Right ventricle myocardium inferior (tissue), 1 donor: ENCODE data around the gene TEX35. TPM values are rescaled to one million over a fixed set of nuclear protein-coding genes. Genes with fewer than 3 reads are reported as not detected.

ENCODE experiments used
- ATAC-seq: fragments of 200-7000 bp; cut with Tn5 transposase; one replicate; pipeline ENCODE4 v1.9.1; 2020; ENCODE audit warnings: mild to moderate bottlenecking, moderate library complexity
- DNase-seq: peaks from one replicate; pipeline ENCODE4 v3.0.0; 2021; ENCODE audit errors: missing footprints
- intact Hi-C: fragments of 100-400 bp; cut with DNase I; formaldehyde crosslinking; loops from one replicate; pipeline ENCODE4 v1.11.0; 2022
- long read RNA-seq: library from polyadenylated mRNA; unstranded; transcript quantifications from one replicate; pipeline ENCODE4 v2.0.0, GENCODE V29; 2021
- total RNA-seq: library from RNA; stranded (reverse); fragmentation: NEBNext Ultra II Directional; extraction: Animal tissue kit (Norgen Biotek cat#: 25700); gene quantifications from one replicate; pipeline ENCODE4 v1.2.1, GENCODE V29; 2021
- donor health status: DM: no; HTN: yes; CAD: no; lungs with severe emphysema.

Gene TEX35
- not detected for total RNA-seq
- long read RNA-seq: 0 reads

GRCh38 chr1:178512566-178513277, at the start of gene TEX35:
TEX35 (plus strand) TSS chr1:178513109; CDS start chr1:178513189, 80 bp downstream.
- no peak for ATAC-seq
- DNase-seq: no peak
- intact Hi-C loops: no loop called here

- DNase-seq: no peak
- ATAC-seq: no peak
- intact Hi-C loops: no loop called here
These were observed 48.8 kb upstream of the TEX35 start for GRCh38 chr1:178464141-178464540.

DNA sequence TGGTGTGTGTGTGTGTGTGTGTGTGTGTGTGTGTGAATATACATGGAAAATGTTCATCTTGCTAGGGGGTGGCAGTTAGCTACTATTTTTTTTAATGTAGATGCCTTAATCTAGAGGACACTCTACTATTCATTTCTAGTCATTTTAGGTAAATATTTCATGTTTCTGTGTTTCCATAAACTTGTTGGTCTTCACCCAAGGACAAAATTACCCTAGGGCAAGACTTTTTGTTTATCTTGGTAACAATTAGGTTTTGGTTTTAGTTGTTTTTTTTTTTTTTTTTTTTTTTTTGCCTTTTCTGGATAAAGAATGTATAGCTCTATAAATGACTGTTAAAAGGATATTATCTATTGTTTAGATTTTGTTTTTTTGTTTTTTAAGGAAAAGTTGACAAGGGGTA, 48.3 kb upstream of the TEX35 start:
- DNase-seq: no peak
- intact Hi-C loops: no loop called here
- ATAC-seq: no peak

DNA sequence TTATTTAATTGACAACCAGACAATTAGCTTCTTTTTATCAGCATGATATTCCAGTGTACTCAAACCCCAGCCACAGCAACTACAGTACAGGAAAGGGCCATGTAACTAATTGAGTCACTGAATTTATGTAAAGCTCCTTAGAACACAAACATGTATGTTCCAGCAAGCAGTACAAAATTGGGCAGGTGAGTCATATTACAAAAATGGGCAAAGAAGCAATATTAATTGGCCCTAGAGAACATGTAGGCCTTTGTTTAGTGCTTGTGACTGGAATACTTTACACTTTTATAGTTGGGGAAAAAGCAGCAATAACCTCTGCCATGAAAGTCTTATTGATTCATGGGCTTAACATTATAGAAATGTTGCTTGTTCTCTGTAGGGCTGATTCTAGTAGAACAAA, 47.9 kb upstream of the TEX35 start:
- no peak for DNase-seq
- intact Hi-C loops: no loop called here
- no peak for ATAC-seq

GRCh38 chr1:178467837-178468236, 45.1 kb upstream of the TEX35 start:
- no peak for DNase-seq
- ATAC-seq: peak; percentile 39
- intact Hi-C loops: no loop called here

DNA sequence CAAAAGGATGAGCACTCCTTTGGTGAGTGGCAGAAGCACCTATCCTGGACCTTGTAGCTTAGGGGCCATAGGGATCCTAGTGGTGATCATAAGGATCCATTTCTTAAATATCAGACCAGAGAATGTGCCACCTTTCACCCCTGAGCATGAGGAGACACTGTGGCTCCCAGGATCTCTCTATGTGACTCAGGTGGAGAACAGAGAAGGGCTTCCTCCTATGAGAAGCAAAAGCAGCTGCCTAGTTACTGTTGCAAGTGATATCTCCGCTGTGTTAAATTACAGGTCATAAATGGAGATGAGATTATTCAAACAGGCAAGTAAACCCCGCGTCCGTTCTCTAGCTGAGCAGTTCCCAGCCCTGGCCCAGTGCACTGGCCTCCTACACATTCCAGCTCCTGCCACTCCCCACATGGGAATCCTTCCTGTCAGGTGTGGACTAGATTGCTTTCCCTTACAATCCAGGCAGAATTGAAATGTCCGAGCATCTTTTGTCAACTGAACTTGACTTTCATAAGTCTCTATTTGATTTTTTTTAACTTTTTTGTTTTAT, 42.4 kb upstream of the TEX35 start:
- intact Hi-C loops: no loop called here
- ATAC-seq (no peak), DNase-seq (no peak)

DNA sequence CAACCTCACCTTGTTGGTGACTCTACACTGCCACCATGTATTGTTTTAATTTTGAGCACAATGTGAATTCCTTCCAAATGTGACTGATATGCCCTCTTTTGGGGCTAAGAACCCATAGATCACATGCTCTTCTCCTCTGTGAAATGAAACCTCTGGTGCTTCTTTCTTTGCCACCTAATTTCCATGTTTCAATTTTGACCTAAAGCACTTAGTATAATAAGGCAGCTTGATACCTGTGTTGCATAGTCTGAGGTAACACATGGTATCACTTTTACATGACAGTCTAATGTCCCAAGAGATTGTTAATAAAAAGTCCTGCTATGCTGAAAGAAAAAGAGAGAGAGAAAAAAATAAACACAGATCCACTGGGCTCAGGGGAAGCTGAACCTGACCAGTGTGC, 40.4 kb upstream of the TEX35 start:
- no peak for DNase-seq
- intact Hi-C loops: no loop called here
- no peak for ATAC-seq

DNA sequence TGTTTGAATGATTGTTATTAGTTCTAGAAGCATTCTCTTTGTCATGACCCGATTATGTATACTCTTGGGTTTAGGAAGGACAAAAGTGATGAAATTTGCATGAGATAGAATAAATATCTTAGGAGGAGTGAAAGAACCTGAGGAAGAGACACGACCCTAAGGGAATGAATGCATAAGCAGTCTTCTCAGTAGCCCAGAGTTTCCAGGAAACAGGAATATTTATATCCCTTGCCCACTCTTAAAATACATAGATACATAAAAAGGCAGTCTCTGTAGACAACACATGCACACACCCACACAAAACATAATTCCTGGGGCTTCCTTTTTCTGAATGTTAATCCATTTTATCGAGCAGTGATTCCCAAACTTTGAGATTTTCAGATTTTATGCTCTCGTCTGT, 35.5 kb upstream of the TEX35 start:
- intact Hi-C loops: no loop called here
- DNase-seq (no peak), ATAC-seq (no peak)

DNA sequence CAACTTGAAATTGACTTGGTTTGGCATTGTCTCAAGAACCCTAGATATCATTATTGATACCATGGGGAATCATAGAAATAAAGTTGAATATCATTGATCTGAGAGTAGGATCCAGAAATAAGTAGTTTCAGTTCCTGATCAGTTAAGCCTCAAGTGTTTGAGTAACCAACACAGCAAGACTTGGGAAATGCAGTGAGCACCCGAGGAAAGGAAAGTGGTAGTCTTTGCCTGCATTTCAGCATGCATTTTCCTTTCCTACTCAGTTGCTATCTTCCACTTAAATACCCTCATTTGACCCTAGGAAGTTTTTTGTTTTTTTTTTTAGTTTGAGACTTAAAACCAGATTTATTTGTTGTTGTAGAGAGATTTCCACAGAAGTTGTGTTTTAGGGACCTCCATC, 35.1 kb upstream of the TEX35 start:
- intact Hi-C loops: no loop called here
- DNase-seq: no peak
- no peak for ATAC-seq

GRCh38 chr1:178483251-178483957, 29.5 kb upstream of the TEX35 start:
- ATAC-seq (no peak), DNase-seq (no peak)
- intact Hi-C loops: no loop called here

- ATAC-seq: no peak
- DNase-seq: no peak
These were observed 28.1 kb upstream of the TEX35 start for GRCh38 chr1:178484698-178485225.

DNA sequence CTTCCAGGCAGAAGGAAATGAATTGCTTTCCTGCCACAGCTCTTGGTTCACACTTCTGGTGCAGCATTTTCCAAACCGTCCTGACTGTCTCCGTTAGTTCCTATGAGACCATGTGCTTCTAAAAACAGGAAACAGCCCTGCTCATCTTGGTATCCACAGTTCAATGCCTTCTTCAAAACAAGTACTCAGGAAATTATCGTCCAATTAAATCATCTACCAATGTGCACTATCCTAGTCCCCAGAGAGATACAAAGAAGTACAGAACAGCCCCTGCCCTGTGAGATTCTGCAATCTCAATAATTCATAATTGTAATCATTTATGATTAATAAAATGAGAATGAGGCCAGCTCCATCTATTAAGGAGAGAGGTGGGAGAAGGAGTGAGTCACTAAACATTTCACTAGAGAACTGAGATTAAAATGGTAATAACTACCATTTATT, 27.3 kb upstream of the TEX35 start:
- DNase-seq (no peak), ATAC-seq (no peak)
- intact Hi-C loops: no loop called here

More at GRCh38 chr1:178484698-178485225, 28.1 kb upstream of the TEX35 start:
- intact Hi-C loops: no loop called here

DNA sequence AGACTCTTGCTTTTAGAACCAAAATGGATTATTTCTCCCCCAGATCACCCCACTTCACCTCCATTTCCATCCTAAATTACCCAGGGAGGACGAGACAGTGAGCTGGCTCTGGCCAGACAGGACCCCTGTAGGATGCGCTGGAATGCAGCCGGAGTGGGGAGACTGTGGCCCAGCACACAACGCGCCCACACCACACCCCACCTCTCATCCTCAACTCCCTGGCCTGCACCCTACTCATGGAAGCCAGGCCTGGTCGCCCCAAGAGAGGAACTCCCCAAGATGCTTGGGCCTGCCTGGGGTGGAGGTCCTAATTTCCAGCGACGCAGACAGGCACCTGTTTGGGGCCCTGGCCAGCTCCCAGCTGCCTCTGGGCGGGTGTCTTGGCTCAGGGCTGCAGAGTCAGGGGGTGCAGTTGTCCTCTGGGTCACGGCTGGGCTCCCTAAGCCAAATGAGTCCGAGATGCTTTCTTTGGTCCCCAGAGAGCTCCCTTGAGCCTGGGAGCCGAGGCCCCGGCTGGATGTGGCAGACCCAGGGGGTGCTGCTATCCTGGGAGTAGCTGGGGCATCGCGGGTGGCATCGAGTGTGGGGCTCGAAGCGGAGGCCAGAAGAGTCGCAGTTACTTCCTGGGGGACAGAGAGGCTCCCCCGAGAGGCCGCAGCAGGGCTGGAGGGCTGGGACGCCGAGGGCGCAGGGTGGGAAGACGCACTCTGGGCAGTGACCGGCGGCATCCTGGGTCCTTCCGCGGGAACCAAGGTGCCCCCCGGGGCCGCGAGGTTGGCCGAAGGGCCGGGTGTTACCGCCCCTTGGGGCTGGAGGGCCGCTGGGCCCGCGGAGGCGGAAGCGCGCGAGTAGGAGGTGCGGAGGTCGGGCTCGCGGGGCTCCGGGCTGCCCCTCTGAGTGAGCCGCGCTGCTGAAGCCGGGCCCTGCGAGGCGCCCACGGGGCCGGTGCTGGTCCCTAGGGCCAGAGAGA, 26.5 kb upstream of the TEX35 start:
- peak; percentile 52 for ATAC-seq
- no peak for DNase-seq
- intact Hi-C loops: no loop called here

DNA sequence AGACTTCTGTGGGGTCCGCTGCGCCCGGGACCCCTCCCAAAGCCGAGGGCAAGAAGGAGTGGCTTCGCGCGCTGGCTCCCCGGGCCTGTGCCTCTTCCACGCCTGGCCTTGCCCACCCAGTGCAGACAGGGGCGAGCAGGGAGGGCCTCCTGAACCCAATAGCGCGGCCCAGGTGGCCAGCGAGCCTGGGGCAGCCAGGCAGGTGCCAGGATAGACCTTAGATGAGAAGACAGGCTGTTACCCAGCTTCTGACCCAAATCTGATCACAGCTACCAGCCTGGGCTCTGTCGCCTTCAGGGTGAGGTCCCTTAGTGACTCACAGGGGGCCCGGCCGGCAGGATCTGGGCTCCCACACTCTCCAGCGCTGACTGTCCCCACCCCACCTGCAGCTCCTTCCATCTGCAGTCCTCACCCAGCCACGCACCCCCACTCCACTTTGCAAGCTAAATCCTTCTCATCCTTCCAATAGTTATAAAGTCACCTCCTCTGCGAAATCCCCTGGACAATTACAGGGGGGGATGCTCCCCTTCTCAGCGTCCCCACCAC, 25.8 kb upstream of the TEX35 start:
- ATAC-seq (peak; percentile 29), DNase-seq (no peak)
- intact Hi-C loops: no loop called here

DNA sequence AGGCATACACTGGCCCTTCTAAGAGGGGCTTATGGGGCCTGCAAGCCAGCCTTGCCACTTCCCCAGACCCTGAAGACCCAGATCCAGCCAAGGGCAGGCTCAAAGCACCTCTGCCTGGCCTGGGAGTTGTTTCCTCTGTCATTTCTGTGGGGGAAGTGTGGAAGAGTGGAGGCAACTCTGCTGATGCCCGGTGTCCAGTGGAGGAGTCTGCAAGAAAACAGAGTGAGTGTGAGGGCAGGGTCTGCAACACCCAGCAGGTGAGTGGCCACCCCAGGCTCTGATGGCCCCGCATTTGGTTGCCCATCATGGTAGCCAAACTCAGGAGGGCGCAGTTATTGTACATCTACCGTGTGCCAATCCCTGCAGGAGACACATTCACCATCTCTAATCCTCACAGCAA, 24.5 kb upstream of the TEX35 start:
- DNase-seq (no peak), ATAC-seq (no peak)
- intact Hi-C loops: no loop called here

DNA sequence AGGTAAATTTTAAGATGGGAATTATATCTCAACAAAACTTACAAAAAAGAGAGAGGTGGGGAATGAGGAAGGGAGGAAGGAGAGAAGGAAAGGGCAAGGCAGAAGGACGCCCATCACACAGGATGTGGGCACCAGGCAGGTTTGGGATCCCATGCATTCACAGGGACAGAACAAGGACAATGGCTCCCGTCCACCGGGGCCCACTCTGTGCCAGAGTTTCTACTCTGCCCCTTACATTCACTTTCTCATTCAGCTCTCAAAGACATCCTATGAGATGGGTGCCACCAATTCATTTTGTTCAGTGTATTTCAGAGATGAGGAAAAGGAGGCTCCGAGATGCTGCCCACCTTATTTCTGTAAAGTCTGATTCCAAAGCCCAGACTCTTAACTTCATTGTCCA, 23.5 kb upstream of the TEX35 start:
- intact Hi-C loops: no loop called here
- ATAC-seq (no peak), DNase-seq (no peak)

GRCh38 chr1:178490136-178490535, 22.8 kb upstream of the TEX35 start:
- ATAC-seq (no peak), DNase-seq (no peak)
- intact Hi-C loops: no loop called here

DNA sequence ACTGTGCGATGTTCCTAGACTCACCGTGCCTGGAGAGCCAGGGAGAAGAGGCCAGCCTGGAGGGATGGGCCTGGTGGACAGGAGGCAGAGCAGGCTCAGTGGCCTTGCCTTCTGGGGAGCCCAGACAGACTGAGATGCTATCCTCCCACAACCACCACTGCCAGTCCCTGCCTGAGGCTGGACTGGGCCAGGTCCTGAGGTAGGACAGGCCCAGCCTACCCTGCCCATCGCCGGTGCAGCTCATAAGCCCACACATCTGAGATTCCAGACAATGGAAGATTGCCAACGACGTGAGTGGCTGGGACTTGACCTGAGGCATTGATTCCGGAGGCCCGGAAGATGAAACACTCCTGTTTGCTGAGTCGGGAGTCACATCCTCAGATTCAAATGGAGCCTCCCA, 21.9 kb upstream of the TEX35 start:
- intact Hi-C loops: no loop called here
- DNase-seq (no peak), ATAC-seq (no peak)

GRCh38 chr1:178491721-178492120, 21.2 kb upstream of the TEX35 start:
- DNase-seq (no peak), ATAC-seq (no peak)
- intact Hi-C loops: no loop called here
